Endodermal cell (in vitro differentiated cells): Measurements from ENCODE around the gene SLC16A2. TPM values are rescaled to one million over a fixed set of nuclear protein-coding genes. Genes with fewer than 3 reads are reported as not detected.

ENCODE experiments used
- DNase-seq: peaks from one replicate; pipeline ENCODE4 v3.0.0-alpha.2; 2017
- H3K27ac ChIP-seq: 2 replicates; pipeline ENCODE4 v1.5.1; 2013; ENCODE audit warnings: mild to moderate bottlenecking, low read depth, low read length, moderate library complexity
- H3K27me3 ChIP-seq: 2 replicates; pipeline ENCODE4 v1.6.1; 2013; ENCODE audit warnings: mild to moderate bottlenecking, low read length, moderate library complexity; ENCODE audit not compliant: insufficient read depth, control insufficient read depth, poor library complexity, severe bottlenecking
- H3K36me3 ChIP-seq: 2 replicates; pipeline ENCODE4 v1.7.0; 2013; ENCODE audit warnings: mild to moderate bottlenecking, low read length, moderate library complexity; ENCODE audit not compliant: control insufficient read depth, insufficient read depth
- H3K4me1 ChIP-seq: one replicate; pipeline ENCODE4 v1.7.0; 2013; ENCODE audit warnings: low read length; ENCODE audit not compliant: control insufficient read depth, insufficient read depth
- H3K4me3 ChIP-seq: 2 replicates; pipeline ENCODE4 v1.5.1; 2013; ENCODE audit warnings: mild to moderate bottlenecking, low read length, moderate library complexity
- H3K9ac ChIP-seq: 2 replicates; pipeline ENCODE4 v1.6.1; 2013; ENCODE audit warnings: mild to moderate bottlenecking, low read length, moderate library complexity; ENCODE audit not compliant: poor library complexity, severe bottlenecking; ENCODE audit errors: extremely low read depth
- H3K9me3 ChIP-seq: 2 replicates; pipeline ENCODE4 v1.6.1; 2013; ENCODE audit warnings: mild to moderate bottlenecking, low read length, moderate library complexity; ENCODE audit not compliant: control insufficient read depth
- H3K27ac Mint-ChIP-seq: 2 replicates; pipeline ENCODE4 v1.8.0; 2020; ENCODE audit warnings: mixed read lengths
- H3K27me3 Mint-ChIP-seq: 2 replicates; pipeline ENCODE4 v1.8.0; 2021; ENCODE audit warnings: mild to moderate bottlenecking, mixed read lengths; ENCODE audit not compliant: insufficient read depth
- H3K36me3 Mint-ChIP-seq: 2 replicates; pipeline ENCODE4 v1.8.0; 2020; ENCODE audit warnings: low read depth, mixed read lengths
- H3K4me1 Mint-ChIP-seq: 2 replicates; pipeline ENCODE4 v1.8.0; 2020; ENCODE audit warnings: mixed read lengths
- H3K4me3 Mint-ChIP-seq: 2 replicates; pipeline ENCODE4 v1.8.0; 2020; ENCODE audit warnings: mild to moderate bottlenecking, moderate library complexity, mixed read lengths
- H3K9me3 Mint-ChIP-seq: 2 replicates; pipeline ENCODE4 v1.8.0; 2020; ENCODE audit warnings: mild to moderate bottlenecking, mixed read lengths
- CTCF ChIP-seq: fragments of 200-600 bp; sonication (generic); conservative IDR thresholded peaks from 2 replicates; pipeline ENCODE4 v1.5.0; 2021; ENCODE audit warnings: antibody characterized with exemption, mild to moderate bottlenecking
- WGBS, 2 experiments: methylation state at CpG; one replicate each; pipeline versions ENCODE4 v1.1.5 to v1.1.7; 2013; ENCODE audit warnings: missing lambda C conversion rate in 2 of 2, mixed read lengths in 1 of 2; ENCODE audit not compliant: insufficient coverage in 1 of 2, insufficient read length in 1 of 2; 5-methylcytosine and 5-hydroxymethylcytosine counted together
- total RNA-seq, 2 donors: library from RNA; stranded (reverse); fragmentation: NEBNext Ultra II Directional in 1 of 2; extraction: Animal tissue kit (Norgen Biotek cat#: 25700) in 1 of 2; gene quantifications; 2 replicates in 1 of 2; 3 replicates in 1 of 2; pipeline ENCODE4 v1.2.1, GENCODE V29; 2021

The SLC16A2 gene
- total RNA-seq, 2 donors from 2014 or later = 9.1 to 11.6 TPM

GRCh38 chrX:74525116-74525515 lies 103.8 kb downstream of the SLC16A2 start:
- Histone ChIP-seq H3K27me3 (peaks cover 26% of the 10 kb centered on the region), H3K9ac (no peak overlapping the region), H3K27ac (no peak overlapping the region), H3K36me3 (no peaks in the 10 kb centered on the region), H3K4me1 (peaks cover 4% of the 10 kb centered on the region), H3K9me3 (no peaks in the 10 kb centered on the region), H3K4me3 (no peak overlapping the region)
- no peak for TF ChIP-seq CTCF
- peaks cover 12% of the 10 kb centered on the region for H3K4me1 Mint-ChIP-seq
- no peak overlapping the region for H3K4me3 Mint-ChIP-seq
- peaks cover 30% of the 10 kb centered on the region for H3K9me3 Mint-ChIP-seq
- no peak overlapping the region for H3K27ac Mint-ChIP-seq
- peaks cover 28% of the 10 kb centered on the region for H3K27me3 Mint-ChIP-seq
- no peaks in the 10 kb centered on the region for H3K36me3 Mint-ChIP-seq
- no peak for DNase-seq

- 62% methylated on average over 1 of the region's 1 CpG; no CpG with 5 or more reads in 1 of the 2 experiments for WGBS, 2 experiments
- Histone ChIP-seq H3K4me3 (no peak overlapping the region), H3K27ac (no peak overlapping the region), H3K36me3 (no peaks in the 10 kb centered on the region), H3K9ac (no peak overlapping the region), H3K9me3 (no peaks in the 10 kb centered on the region), H3K27me3 (peaks cover 26% of the 10 kb centered on the region), H3K4me1 (peaks cover 4% of the 10 kb centered on the region)
- TF ChIP-seq CTCF = no peak
- no peaks in the 10 kb centered on the region for H3K36me3 Mint-ChIP-seq
- peaks cover 33% of the 10 kb centered on the region for H3K27me3 Mint-ChIP-seq
- no peak overlapping the region for H3K4me3 Mint-ChIP-seq
- H3K9me3 Mint-ChIP-seq = peaks cover 29% of the 10 kb centered on the region
- DNase-seq = no peak
- peaks cover 12% of the 10 kb centered on the region for H3K4me1 Mint-ChIP-seq
- no peak overlapping the region for H3K27ac Mint-ChIP-seq
Observed at GRCh38 chrX:74526764-74527163, 105.5 kb downstream of the SLC16A2 start.

- no peak for DNase-seq
- H3K9me3 Mint-ChIP-seq = peaks cover 27% of the 10 kb centered on the region
- no peak overlapping the region for H3K27ac ChIP-seq
- no peaks in the 10 kb centered on the region for H3K36me3 Mint-ChIP-seq
- H3K27ac Mint-ChIP-seq = no peak overlapping the region
- WGBS, 2 experiments = 85 to 100% methylated on average over 1 to 4 of the region's 4 CpGs
- H3K4me3 Mint-ChIP-seq = no peak overlapping the region
- no peak for TF ChIP-seq CTCF
- no peak overlapping the region for H3K9ac ChIP-seq
- no peaks in the 10 kb centered on the region for H3K9me3 ChIP-seq
- H3K4me1 ChIP-seq = peaks cover 4% of the 10 kb centered on the region
- peaks cover 26% of the 10 kb centered on the region for H3K27me3 ChIP-seq
- peaks cover 35% of the 10 kb centered on the region for H3K27me3 Mint-ChIP-seq
- no peaks in the 10 kb centered on the region for H3K36me3 ChIP-seq
- peaks cover 12% of the 10 kb centered on the region for H3K4me1 Mint-ChIP-seq
- H3K4me3 ChIP-seq = no peak overlapping the region
Observed at GRCh38 chrX:74527350-74527749, 106.1 kb downstream of the SLC16A2 start.
